K562 (cell line): ENCODE data around the gene REEP6. TPM values are rescaled to one million over a fixed set of nuclear protein-coding genes. Genes with fewer than 3 reads are reported as not detected.

Source experiments
- CTCF ChIP-seq, 3 experiments: IDR thresholded peaks in 2 of 3; conservative IDR thresholded peaks in 1 of 3; 2 replicates each; pipeline ENCODE4 v1.5.1; 2011 to 2012; ENCODE audit warnings: low read length in 3 of 3, mild to moderate bottlenecking in 3 of 3, control low read depth in 2 of 3, improper control_type of control experiment in 1 of 3, inconsistent platforms in 1 of 3, low read depth in 1 of 3, mixed read lengths in 1 of 3, moderate library complexity in 1 of 3; ENCODE audit not compliant: insufficient read depth in 2 of 3
- E2F1 ChIP-seq: sonication (generic); formaldehyde crosslinking; IDR thresholded peaks from 2 replicates; pipeline ENCODE4 v1.8.1; 2023; ENCODE audit warnings: mild to moderate bottlenecking, missing genetic modification reagents, moderate library complexity
- HDAC1 ChIP-seq, 2 experiments: fragments of 450-650 bp; IDR thresholded peaks; 2 replicates each; pipeline ENCODE4 v1.6.1; 2016 to 2017; ENCODE audit warnings: inconsistent platforms in 1 of 2, mild to moderate bottlenecking in 1 of 2, moderate library complexity in 1 of 2
- HOXB6 ChIP-seq: fragments of 250-450 bp; sonication (Bioruptor Pico); IDR thresholded peaks from 2 replicates; pipeline ENCODE4 v1.5.1; 2022; ENCODE audit warnings: mild to moderate bottlenecking, borderline replicate concordance
- KLF13 ChIP-seq: fragments of 450-650 bp; IDR thresholded peaks from 2 replicates; pipeline ENCODE4 v1.6.1; 2016; ENCODE audit warnings: missing genetic modification characterization, low read depth, mild to moderate bottlenecking, missing compliant biosample characterization, moderate library complexity, borderline replicate concordance
- KLF16 ChIP-seq: IDR thresholded peaks from 2 replicates; pipeline ENCODE4 v1.6.1; 2016; ENCODE audit warnings: antibody characterized with exemption
- KLF6 ChIP-seq: fragments of 250-450 bp; sonication (Bioruptor Pico); IDR thresholded peaks from 2 replicates; pipeline ENCODE4 v1.4.0; 2020; ENCODE audit warnings: mild to moderate bottlenecking, moderate library complexity, borderline replicate concordance
- MCM3 ChIP-seq: fragments of 450-650 bp; IDR thresholded peaks from 2 replicates; pipeline ENCODE4 v1.6.1; 2016
- MECOM ChIP-seq: fragments of 250-450 bp; sonication (Bioruptor Pico); IDR thresholded peaks from 2 replicates; pipeline ENCODE4 v1.8.0; 2022; ENCODE audit warnings: inconsistent platforms
- NFE2L1 ChIP-seq: fragments of 450-650 bp; IDR thresholded peaks from 2 replicates; pipeline ENCODE4 v1.6.1; 2016; ENCODE audit warnings: missing genetic modification characterization, low read depth, mild to moderate bottlenecking, missing compliant biosample characterization, moderate library complexity, borderline replicate concordance
- NKRF ChIP-seq: fragments of 450-650 bp; IDR thresholded peaks from 2 replicates; pipeline ENCODE4 v1.6.1; 2016; ENCODE audit warnings: borderline replicate concordance
- NONO ChIP-seq, 2 experiments: fragments of 200-400 bp in 1 of 2; fragments of 450-650 bp in 1 of 2; formaldehyde crosslinking in 1 of 2; IDR thresholded peaks; 2 replicates each; pipeline ENCODE4 v1.6.1; 2017; ENCODE audit warnings: low read depth in 2 of 2, mild to moderate bottlenecking in 2 of 2, moderate library complexity in 2 of 2, low read length in 1 of 2
- NR1H2 ChIP-seq: sonication (generic); formaldehyde crosslinking; IDR thresholded peaks from 2 replicates; pipeline ENCODE4 v1.4.0; 2020; ENCODE audit warnings: mild to moderate bottlenecking, missing genetic modification reagents
- PML ChIP-seq: IDR thresholded peaks from 2 replicates; pipeline ENCODE4 v1.6.1; 2012; ENCODE audit warnings: low read length, inconsistent platforms
- POLR2A ChIP-seq: fragments of 450-650 bp; conservative IDR thresholded peaks from 2 replicates; pipeline ENCODE4 v1.6.1; 2016
- RAD51 ChIP-seq: fragments of 450-650 bp; IDR thresholded peaks from 2 replicates; pipeline ENCODE4 v1.7.1; 2016; ENCODE audit warnings: low read depth, mild to moderate bottlenecking, borderline replicate concordance
- RBBP5 ChIP-seq: fragments of 200-600 bp; sonication (generic); IDR thresholded peaks from 2 replicates; pipeline ENCODE4 v1.6.1; 2012; ENCODE audit warnings: borderline replicate concordance, mild to moderate bottlenecking, low read length, control low read depth, inconsistent platforms; ENCODE audit not compliant: insufficient read depth, poor library complexity, severe bottlenecking
- RUNX1 ChIP-seq: sonication (generic); IDR thresholded peaks from 2 replicates; pipeline ENCODE4 v1.6.1; 2016; ENCODE audit warnings: antibody characterized with exemption, low read depth
- SETDB1 ChIP-seq: IDR thresholded peaks from one replicate; pipeline ENCODE4 v1.6.1; 2012; ENCODE audit warnings: low read length, control low read depth, inconsistent platforms
- TAF9B ChIP-seq: fragments of 450-650 bp; IDR thresholded peaks from 2 replicates; pipeline ENCODE4 v1.6.1; 2018; ENCODE audit warnings: mild to moderate bottlenecking; ENCODE audit not compliant: partially characterized antibody
- TGIF2 ChIP-seq: sonication (generic); formaldehyde crosslinking; IDR thresholded peaks from 2 replicates; pipeline ENCODE4 v1.8.1; 2022; ENCODE audit warnings: mild to moderate bottlenecking, missing genetic modification reagents, moderate library complexity
- THRAP3 ChIP-seq: fragments of 450-650 bp; IDR thresholded peaks from 2 replicates; pipeline ENCODE4 v1.6.1; 2016; ENCODE audit warnings: mild to moderate bottlenecking, inconsistent platforms, borderline replicate concordance
- TRIM24 ChIP-seq, 2 experiments: fragments of 450-650 bp; IDR thresholded peaks; 2 replicates each; pipeline ENCODE4 v1.6.1; 2016
- ZNF24 ChIP-seq: fragments of 450-650 bp; IDR thresholded peaks from 2 replicates; pipeline ENCODE4 v1.6.1; 2016
- ZNF507 ChIP-seq: conservative IDR thresholded peaks from 2 replicates; pipeline ENCODE4 v1.6.1; 2017; ENCODE audit warnings: missing genetic modification characterization, missing compliant biosample characterization
- polyA plus RNA-seq, 8 experiments: library from polyadenylated mRNA; depleted of rRNA in 4 of 8; stranded (reverse) in 5 of 8; unstranded in 3 of 8; fragments of >200 nt; fragmentation: Nextera tagmentation in 2 of 8; fragmentation: Illumina TruSeq in 1 of 8; extraction: Ambion mirVana in 2 of 8; extraction: Trizol in 1 of 8; gene quantifications; 2 replicates each; pipeline versions ENCODE4 v1.2.1 to v1.2.3, GENCODE V29; 2011 to 2014; ENCODE audit warnings: inconsistent platforms in 1 of 8, missing spikeins in 1 of 8
- total RNA-seq, 7 experiments: library from RNA; depleted of rRNA in 6 of 7; stranded (reverse); fragments of >200 nt in 6 of 7; fragmentation: Illumina TruSeq in 2 of 7; extraction: Trizol in 2 of 7; gene quantifications; 2 replicates each; pipeline versions ENCODE4 v1.2.1 to v1.2.3, GENCODE V29; 2011 to 2021; ENCODE audit warnings: low replicate concordance in 1 of 7

The REEP6 gene
- total and polyA plus RNA-seq, 9 of the 15 experiments (the other 6 are each of a cell fraction or from before 2014, with no cell fraction given), result 1.2 to 64.2 (median 12.7) TPM

- TF ChIP-seq SETDB1 (no peak), NFE2L1 (tag) (no peak), TAF9B (no peak), NONO (IDR thresholded peaks at IDR 0.05; ENCODE audit: low read depth in 2 of 2, low read length in 1 of 2) (peak in 1 of 2 experiments; percentile 95; a peak in 2 of 4 replicates), NKRF (peak; percentile 44; the same call in 1 of the 2 replicates), KLF16 (no peak), ZNF24 (peak; percentile 41; the same call in 1 of the 2 replicates), MECOM (CRISPR knock-in tag) (no peak), RAD51 (no peak), HOXB6 (CRISPR knock-in tag) (no peak), TRIM24 (IDR thresholded peaks at IDR 0.05) (no peak), RUNX1 (no peak), CTCF (IDR thresholded peaks at IDR 0.05 in 2 of 3, conservative IDR thresholded peaks at IDR 0.05 in 1 of 3; ENCODE audit: insufficient read depth in 2 of 3, low read depth in 1 of 3, low read length in 3 of 3) (peak in 2 of 3 experiments; percentile 51 to 55; a peak in 2 of 6 replicates), POLR2A (peak; percentile 79), HDAC1 (IDR thresholded peaks at IDR 0.05) (peak in 1 of 2 experiments; percentile 76; a peak in 2 of 4 replicates), KLF6 (CRISPR knock-in tag) (0 out of 2 replicates have a peak, but pooled peaks have one; percentile 21), KLF13 (tag) (0 out of 2 replicates have a peak, but pooled peaks have one; percentile 20), PML (peak; percentile 36; the same call in 1 of the 2 replicates), THRAP3 (no peak), ZNF507 (no peak), TGIF2 (CRISPR knock-in tag) (no peak), RBBP5 (peak; percentile 45), NR1H2 (no peak), E2F1 (CRISPR knock-in tag) (no peak), MCM3 (no peak)
These were observed 21.9 kb downstream of the REEP6 start, which contains the start of gene ADAMTSL5 (continued) for GRCh38 chr19:1512671-1513498.
